DLD1 (cell line): ENCODE data around the gene RPS26.
"Not testable (repeated sequence)": the region's sequence is repeated elsewhere in the genome, so short reads cannot be mapped to it uniquely, and the experiment has no call there.

ENCODE experiments used
- in situ Hi-C: cut with HindIII; loops from 2 replicates; pipeline ENCODE4 v1.10.0; 2017; ENCODE audit warnings: low sequenced_read_pairs

Gene RPS26

GRCh38 chr12:56074396-56074795, 32.7 kb downstream of the RPS26 start:
- in situ Hi-C loops: no loop called here

DNA sequence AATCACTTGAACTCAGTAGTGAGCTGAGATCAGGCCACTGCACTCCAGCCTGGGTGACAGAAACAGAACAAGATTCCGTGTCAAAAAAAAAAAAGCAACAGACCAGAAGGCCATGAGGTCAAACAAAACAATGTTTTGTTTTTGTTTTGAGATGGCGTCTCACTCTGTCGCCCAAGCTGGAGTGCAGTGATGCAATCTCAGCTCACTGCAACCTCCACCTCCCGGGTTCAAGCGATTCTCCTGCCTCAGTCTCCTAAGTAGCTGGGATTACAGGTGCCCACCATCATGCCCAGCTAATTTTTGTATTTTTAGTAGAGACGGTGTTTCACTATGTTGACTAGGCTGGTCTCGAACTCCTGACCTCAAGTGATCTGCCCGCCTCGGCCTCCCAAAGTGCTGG, 36.2 kb downstream of the RPS26 start:
- in situ Hi-C loops: not testable (repeated sequence)

GRCh38 chr12:56078427-56078826, 36.7 kb downstream of the RPS26 start:
- in situ Hi-C loops: no loop called here

GRCh38 chr12:56078931-56079722, 37.4 kb downstream of the RPS26 start:
- in situ Hi-C loops: no loop called here

DNA sequence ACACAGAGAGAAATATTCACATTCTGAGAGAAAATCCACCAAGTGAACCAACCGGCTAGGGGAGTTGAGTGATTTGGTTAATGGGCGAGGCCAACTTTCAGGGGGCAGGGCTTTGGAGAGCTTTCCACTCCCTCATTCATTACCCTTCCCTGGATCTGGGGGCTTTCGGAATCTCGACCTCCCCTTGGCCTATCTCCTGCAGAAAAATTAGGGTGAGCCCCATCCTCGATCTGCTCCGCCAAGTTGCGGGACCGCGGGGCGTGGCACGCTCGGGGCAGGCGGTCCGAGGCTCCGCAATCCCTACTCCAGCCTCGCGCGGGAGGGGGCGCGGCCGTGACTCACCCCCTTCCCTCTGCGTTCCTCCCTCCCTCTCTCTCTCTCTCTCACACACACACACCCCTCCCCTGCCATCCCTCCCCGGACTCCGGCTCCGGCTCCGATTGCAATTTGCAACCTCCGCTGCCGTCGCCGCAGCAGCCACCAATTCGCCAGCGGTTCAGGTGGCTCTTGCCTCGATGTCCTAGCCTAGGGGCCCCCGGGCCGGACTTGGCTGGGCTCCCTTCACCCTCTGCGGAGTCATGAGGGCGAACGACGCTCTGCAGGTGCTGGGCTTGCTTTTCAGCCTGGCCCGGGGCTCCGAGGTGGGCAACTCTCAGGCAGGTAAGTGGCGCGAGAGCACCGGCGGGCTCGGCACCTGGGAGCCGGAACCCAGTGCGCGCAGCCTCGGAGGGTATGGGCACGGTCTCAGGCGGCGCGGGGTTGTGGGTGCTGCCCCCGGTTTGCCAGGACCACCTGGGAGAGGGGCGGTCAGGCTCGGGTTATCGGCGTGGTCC, 38.2 kb downstream of the RPS26 start, which contains the start of gene ERBB3:
Gene ERBB3 (plus strand): TSS at position 443 of the 833 bp plus-strand sequence. CDS start 136 bp downstream, at position 579.
- in situ Hi-C loops: no loop called here

GRCh38 chr12:56080556-56081138, 38.9 kb downstream of the RPS26 start:
- in situ Hi-C loops: no loop called here

GRCh38 chr12:56081393-56082347, 40.0 kb downstream of the RPS26 start:
- in situ Hi-C loops: no loop called here

DNA sequence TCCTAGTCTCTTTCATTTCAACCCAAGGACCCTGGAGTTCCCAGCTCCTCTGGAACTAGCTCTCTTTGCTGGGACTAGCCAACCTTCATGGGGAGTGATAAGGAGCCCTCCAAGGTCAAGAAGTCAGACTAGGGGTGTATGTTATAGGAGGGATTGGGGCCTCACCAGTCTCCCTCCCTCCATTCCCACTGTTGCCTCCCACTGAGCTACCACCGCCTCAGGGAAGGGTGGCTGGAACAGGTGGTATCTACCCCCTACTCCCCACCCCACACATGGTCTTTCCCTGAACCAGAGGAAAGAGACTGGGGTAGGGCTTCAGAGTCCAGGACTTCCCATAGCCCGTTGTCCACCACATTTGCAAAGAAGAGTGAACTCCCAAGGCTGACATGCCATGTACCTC, 40.7 kb downstream of the RPS26 start:
- in situ Hi-C loops: no loop called here

GRCh38 chr12:56082967-56083366, 41.2 kb downstream of the RPS26 start:
- in situ Hi-C loops: no loop called here

GRCh38 chr12:56084958-56085543, 43.3 kb downstream of the RPS26 start:
- in situ Hi-C loops: no loop called here

GRCh38 chr12:56086096-56086495, 44.4 kb downstream of the RPS26 start:
- in situ Hi-C loops: no loop called here

GRCh38 chr12:56086608-56087007, 44.9 kb downstream of the RPS26 start:
- in situ Hi-C loops: no loop called here

GRCh38 chr12:56087220-56087619, 45.5 kb downstream of the RPS26 start:
- in situ Hi-C loops: no loop called here
